ENCODE data around the gene VSTM2L.

Gene VSTM2L

DNA sequence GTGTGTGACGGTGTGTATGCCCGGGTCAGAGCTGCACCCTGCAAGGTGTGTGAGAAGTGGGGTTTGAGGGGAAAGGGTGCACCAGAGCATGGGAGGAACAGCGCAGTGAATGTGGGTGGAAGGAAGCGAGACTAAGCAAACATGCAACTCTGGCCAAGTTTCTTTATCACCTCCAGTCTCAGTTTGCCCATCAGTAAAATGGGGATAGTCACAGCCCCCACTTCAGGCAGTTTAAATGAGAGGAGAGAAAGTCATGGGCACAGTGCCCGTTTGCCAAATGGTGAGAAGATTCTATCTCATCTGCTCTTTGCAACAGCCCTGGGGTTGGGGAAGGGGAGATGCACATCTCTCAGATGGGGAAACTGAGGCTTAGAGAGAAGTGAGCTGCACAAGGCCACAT, 12.8 kb upstream of the VSTM2L start:
- H3K27me3 ChIP-seq (ENCODE audit: insufficient read depth, low read length), result peaks cover 5% of the 10 kb centered on the region; the same call in 1 of the 2 replicates
- no peak overlapping the region for H3K4me2 ChIP-seq (ENCODE audit: low read length)
- H3K9me2 ChIP-seq (ENCODE audit: low read depth, low read length), result no peaks in the 10 kb centered on the region
- no peaks in the 10 kb centered on the region for H4K20me1 ChIP-seq (ENCODE audit: insufficient read depth, low read length)
- no peaks in the 10 kb centered on the region for H3K4me1 ChIP-seq (ENCODE audit: insufficient read depth, low read length, severe bottlenecking)
- TF ChIP-seq, protein P1, sequence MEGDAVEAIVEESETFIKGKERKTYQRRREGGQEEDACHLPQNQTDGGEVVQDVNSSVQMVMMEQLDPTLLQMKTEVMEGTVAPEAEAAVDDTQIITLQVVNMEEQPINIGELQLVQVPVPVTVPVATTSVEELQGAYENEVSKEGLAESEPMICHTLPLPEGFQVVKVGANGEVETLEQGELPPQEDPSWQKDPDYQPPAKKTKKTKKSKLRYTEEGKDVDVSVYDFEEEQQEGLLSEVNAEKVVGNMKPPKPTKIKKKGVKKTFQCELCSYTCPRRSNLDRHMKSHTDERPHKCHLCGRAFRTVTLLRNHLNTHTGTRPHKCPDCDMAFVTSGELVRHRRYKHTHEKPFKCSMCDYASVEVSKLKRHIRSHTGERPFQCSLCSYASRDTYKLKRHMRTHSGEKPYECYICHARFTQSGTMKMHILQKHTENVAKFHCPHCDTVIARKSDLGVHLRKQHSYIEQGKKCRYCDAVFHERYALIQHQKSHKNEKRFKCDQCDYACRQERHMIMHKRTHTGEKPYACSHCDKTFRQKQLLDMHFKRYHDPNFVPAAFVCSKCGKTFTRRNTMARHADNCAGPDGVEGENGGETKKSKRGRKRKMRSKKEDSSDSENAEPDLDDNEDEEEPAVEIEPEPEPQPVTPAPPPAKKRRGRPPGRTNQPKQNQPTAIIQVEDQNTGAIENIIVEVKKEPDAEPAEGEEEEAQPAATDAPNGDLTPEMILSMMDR (IDR thresholded peaks at IDR 0.05; ENCODE audit: low read length), result no peak
- TF ChIP-seq EZH2 (IDR thresholded peaks at IDR 0.05; ENCODE audit: borderline replicate concordance, low read length), result no peak
- H3K27ac ChIP-seq (ENCODE audit: low read depth, low read length, poor library complexity, severe bottlenecking), result no peak overlapping the region
- H3F3A ChIP-seq (ENCODE audit: insufficient read depth, low read length), result no peaks in the 10 kb centered on the region
- no peak overlapping the region for H3K9ac ChIP-seq (ENCODE audit: low read length)
- no peak overlapping the region for H2AFZ ChIP-seq (ENCODE audit: low read length)
- H3K36me3 ChIP-seq (ENCODE audit: insufficient read depth, low read length), result no peaks in the 10 kb centered on the region
- no peaks in the 10 kb centered on the region for H3K9me3 ChIP-seq (ENCODE audit: low read length)
- no peaks in the 10 kb centered on the region for H3K79me2 ChIP-seq (ENCODE audit: insufficient read depth, low read length)
- H3K4me3 ChIP-seq (ENCODE audit: low read depth, low read length, poor library complexity, severe bottlenecking), result no peak overlapping the region

DNA sequence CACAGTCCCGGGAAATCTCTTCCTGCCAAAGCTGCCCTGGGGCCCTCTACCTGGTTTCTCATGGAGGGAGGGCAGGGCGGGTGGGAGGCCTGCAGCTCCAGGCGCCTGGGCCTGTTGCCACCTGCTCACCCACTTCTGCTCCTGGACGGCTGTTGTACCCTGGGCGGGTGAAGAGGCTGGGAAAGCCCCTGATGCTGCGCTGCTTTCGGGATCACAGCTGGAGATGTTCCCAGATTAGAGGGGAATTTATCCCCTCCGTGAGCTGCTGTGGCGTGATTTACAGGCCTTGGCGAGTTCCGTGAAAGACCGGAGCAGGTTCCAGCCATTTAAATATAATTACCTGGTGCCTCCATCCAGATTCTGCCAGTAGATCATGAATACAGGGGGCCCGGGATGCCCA, 12.3 kb upstream of the VSTM2L start:
- Histone ChIP-seq H3K27ac (ENCODE audit: low read depth, low read length, poor library complexity, severe bottlenecking) (no peak overlapping the region), H3K4me3 (ENCODE audit: low read depth, low read length, poor library complexity, severe bottlenecking) (no peak overlapping the region), H3K27me3 (ENCODE audit: insufficient read depth, low read length) (peaks cover 5% of the 10 kb centered on the region; the same call in 1 of the 2 replicates), H2AFZ (ENCODE audit: low read length) (no peak overlapping the region), H3K4me1 (ENCODE audit: insufficient read depth, low read length, severe bottlenecking) (no peaks in the 10 kb centered on the region), H3K4me2 (ENCODE audit: low read length) (no peak overlapping the region), H3K9me2 (ENCODE audit: low read depth, low read length) (no peaks in the 10 kb centered on the region), H3K9ac (ENCODE audit: low read length) (no peak overlapping the region), H3F3A (ENCODE audit: insufficient read depth, low read length) (no peaks in the 10 kb centered on the region), H4K20me1 (ENCODE audit: insufficient read depth, low read length) (no peaks in the 10 kb centered on the region), H3K9me3 (ENCODE audit: low read length) (no peaks in the 10 kb centered on the region), H3K79me2 (ENCODE audit: insufficient read depth, low read length) (no peaks in the 10 kb centered on the region), H3K36me3 (ENCODE audit: insufficient read depth, low read length) (no peaks in the 10 kb centered on the region)
- TF ChIP-seq EZH2 (IDR thresholded peaks at IDR 0.05; ENCODE audit: borderline replicate concordance, low read length), result no peak
- TF ChIP-seq, protein P1 (IDR thresholded peaks at IDR 0.05; ENCODE audit: low read length), result no peak

DNA sequence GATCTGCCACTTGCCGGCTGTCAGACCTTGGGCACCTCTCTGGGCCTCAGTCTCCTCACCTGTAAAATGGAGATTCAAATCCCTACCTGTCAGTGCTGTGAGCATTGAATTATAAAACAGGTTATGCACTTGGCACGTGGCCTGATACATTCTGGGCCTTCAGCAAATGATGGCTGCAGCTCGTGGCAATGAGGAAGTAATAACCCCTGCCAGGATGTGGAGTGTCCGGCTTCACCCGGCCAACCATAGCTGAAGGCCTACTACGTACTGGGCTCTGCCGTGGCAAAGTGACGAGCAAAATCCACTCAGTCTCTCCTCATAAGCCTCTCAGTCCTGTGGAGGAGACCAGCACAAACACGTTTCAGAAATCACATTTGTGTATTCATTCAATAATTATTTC, 10.9 kb upstream of the VSTM2L start:
- no peak for TF ChIP-seq EZH2 (IDR thresholded peaks at IDR 0.05; ENCODE audit: borderline replicate concordance, low read length)
- TF ChIP-seq, protein P1 (IDR thresholded peaks at IDR 0.05; ENCODE audit: low read length), result no peak
- no peaks in the 10 kb centered on the region for H3K4me1 ChIP-seq (ENCODE audit: insufficient read depth, low read length, severe bottlenecking)
- no peaks in the 10 kb centered on the region for H4K20me1 ChIP-seq (ENCODE audit: insufficient read depth, low read length)
- no peak overlapping the region for H3K27ac ChIP-seq (ENCODE audit: low read depth, low read length, poor library complexity, severe bottlenecking)
- no peak overlapping the region for H3K4me2 ChIP-seq (ENCODE audit: low read length)
- no peaks in the 10 kb centered on the region for H3K9me3 ChIP-seq (ENCODE audit: low read length)
- H3K4me3 ChIP-seq (ENCODE audit: low read depth, low read length, poor library complexity, severe bottlenecking), result no peak overlapping the region
- no peaks in the 10 kb centered on the region for H3K79me2 ChIP-seq (ENCODE audit: insufficient read depth, low read length)
- no peaks in the 10 kb centered on the region for H3K27me3 ChIP-seq (ENCODE audit: insufficient read depth, low read length)
- H3K9ac ChIP-seq (ENCODE audit: low read length), result no peak overlapping the region
- H3K36me3 ChIP-seq (ENCODE audit: insufficient read depth, low read length), result no peaks in the 10 kb centered on the region
- H3K9me2 ChIP-seq (ENCODE audit: low read depth, low read length), result no peaks in the 10 kb centered on the region
- H2AFZ ChIP-seq (ENCODE audit: low read length), result no peak overlapping the region
- H3F3A ChIP-seq (ENCODE audit: insufficient read depth, low read length), result no peaks in the 10 kb centered on the region

Data from OCI-LY1 (cell line).